OCI-LY3 (cell line): ENCODE measurements around the gene FUS.

ENCODE experiments used
- EZH2phosphoT487 ChIP-seq: fragments of 200-600 bp; shearing (Covaris generic); IDR thresholded peaks from 2 replicates; pipeline ENCODE4 v1.6.1; 2018; ENCODE audit warnings: antibody characterized with exemption, mixed run types, low read depth
- TF ChIP-seq, protein P1 (sequence below): fragments of 200-600, 300-600 bp; sonication (generic); IDR thresholded peaks from 2 replicates; pipeline ENCODE4 v1.5.1; 2014; ENCODE audit warnings: antibody characterized with exemption, low read length, low read depth

DNA sequence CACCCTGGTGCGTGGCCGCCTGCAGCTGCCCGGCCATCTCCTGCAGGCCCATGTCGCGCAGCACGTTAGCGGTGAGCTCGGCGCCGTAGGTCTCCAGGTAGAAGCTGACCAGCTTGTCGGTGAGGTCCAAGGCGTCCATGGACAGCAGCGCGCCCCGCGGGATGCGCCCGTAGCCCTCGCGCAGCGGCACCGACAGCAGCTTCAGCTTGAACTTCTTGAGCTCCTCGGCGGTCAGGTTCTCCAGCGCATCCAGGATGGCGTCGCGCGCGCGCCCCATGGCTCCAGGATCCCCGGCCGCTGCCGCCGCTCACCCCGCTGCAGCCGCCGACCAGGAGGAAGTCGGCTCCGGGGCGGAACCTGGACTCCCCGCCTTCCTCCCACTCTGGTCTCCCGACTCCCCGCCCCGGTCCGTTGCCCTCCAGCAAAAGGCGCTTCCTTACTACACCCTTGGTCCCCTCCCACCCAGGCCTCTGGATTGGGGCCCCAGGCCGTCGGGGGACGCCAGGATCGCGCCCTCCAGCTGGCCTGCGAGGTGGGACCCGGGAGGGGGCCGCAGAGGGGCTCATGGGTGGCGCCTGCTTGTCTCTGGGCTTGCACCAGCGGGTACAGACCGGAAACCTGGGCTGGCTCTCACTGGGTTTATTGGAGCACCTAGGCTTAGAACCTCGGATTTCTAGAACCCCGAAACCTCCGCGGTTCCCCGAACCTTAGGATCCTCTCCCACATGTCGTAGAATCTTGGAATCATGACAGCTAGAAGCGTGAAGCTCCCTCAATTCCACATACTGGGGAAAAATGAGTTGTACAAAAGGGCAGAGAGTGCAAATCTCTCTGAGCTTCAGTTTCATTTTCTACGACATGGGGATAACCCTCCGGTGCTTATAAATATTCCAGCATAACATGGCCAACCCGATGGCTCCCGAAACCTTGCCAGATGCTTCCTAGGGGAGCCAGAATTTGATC is 22.8 kb downstream of the FUS start, which contains the start of gene PYCARD:
- TF ChIP-seq, protein P1, sequence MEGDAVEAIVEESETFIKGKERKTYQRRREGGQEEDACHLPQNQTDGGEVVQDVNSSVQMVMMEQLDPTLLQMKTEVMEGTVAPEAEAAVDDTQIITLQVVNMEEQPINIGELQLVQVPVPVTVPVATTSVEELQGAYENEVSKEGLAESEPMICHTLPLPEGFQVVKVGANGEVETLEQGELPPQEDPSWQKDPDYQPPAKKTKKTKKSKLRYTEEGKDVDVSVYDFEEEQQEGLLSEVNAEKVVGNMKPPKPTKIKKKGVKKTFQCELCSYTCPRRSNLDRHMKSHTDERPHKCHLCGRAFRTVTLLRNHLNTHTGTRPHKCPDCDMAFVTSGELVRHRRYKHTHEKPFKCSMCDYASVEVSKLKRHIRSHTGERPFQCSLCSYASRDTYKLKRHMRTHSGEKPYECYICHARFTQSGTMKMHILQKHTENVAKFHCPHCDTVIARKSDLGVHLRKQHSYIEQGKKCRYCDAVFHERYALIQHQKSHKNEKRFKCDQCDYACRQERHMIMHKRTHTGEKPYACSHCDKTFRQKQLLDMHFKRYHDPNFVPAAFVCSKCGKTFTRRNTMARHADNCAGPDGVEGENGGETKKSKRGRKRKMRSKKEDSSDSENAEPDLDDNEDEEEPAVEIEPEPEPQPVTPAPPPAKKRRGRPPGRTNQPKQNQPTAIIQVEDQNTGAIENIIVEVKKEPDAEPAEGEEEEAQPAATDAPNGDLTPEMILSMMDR, result no peak
- no peak for TF ChIP-seq EZH2phosphoT487
